ENCODE results near the gene NBDY.

DNA sequence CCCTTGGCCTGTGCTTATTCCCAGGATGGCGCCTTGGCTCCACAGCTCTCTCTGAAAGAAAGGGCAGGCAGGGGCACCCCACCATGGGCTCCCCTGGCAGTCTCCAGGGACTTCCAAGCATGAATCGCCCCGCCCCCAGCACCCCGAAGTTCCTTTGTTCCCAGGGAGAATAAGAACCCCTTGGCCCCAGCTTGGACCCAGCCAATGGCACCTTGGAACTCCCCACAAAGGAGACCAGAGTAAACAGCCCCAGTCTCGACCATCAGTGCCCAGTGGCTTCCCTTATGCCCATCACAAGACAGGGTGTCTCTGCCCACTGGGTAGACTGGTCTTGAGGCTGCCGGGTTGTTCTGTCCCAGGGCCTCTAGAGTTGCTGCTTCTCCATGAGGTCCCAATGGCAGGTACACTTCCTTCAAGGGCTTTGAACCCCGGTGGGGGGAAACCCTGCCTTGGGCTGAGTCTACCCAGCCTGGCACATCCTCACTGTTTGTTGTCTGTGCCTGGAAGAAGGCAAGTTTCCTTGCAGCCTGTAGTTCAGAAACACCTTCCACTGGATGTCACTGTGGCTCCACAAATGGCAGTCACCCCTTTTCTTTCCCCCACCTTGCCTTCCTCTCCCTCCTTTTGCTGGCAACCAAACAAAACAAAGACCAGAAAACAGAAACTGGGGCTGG lies 30.8 kb downstream of the NBDY start:
- TF ChIP-seq, protein P1, sequence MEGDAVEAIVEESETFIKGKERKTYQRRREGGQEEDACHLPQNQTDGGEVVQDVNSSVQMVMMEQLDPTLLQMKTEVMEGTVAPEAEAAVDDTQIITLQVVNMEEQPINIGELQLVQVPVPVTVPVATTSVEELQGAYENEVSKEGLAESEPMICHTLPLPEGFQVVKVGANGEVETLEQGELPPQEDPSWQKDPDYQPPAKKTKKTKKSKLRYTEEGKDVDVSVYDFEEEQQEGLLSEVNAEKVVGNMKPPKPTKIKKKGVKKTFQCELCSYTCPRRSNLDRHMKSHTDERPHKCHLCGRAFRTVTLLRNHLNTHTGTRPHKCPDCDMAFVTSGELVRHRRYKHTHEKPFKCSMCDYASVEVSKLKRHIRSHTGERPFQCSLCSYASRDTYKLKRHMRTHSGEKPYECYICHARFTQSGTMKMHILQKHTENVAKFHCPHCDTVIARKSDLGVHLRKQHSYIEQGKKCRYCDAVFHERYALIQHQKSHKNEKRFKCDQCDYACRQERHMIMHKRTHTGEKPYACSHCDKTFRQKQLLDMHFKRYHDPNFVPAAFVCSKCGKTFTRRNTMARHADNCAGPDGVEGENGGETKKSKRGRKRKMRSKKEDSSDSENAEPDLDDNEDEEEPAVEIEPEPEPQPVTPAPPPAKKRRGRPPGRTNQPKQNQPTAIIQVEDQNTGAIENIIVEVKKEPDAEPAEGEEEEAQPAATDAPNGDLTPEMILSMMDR (IDR thresholded peaks at IDR 0.05), result no peak
- TF ChIP-seq POLR2AphosphoS5 (IDR thresholded peaks at IDR 0.05), result no peak
- TF ChIP-seq POLR2A (IDR thresholded peaks at IDR 0.05), result no peak
- TF ChIP-seq EP300 (IDR thresholded peaks at IDR 0.05), result no peak
